Peyer's patch (tissue), 4 donors: Measurements from ENCODE around the gene B4GALT5.
"Not testable (repeated sequence)": the region's sequence is repeated elsewhere in the genome, so short reads cannot be mapped to it uniquely, and the experiment has no call there.

Experiments used
- CTCF ChIP-seq, 6 experiments: fragments of 450-650 bp in 4 of 6; fragments of 200-600 bp in 2 of 6; sonication (generic) in 1 of 6; IDR thresholded peaks; one replicate each; pipeline ENCODE4 v1.5.1; 2017 to 2019; ENCODE audit warnings: antibody characterized with exemption in 6 of 6, mild to moderate bottlenecking in 3 of 6, moderate library complexity in 1 of 6
- POLR2A ChIP-seq, 2 donors: fragments of 450-650 bp; IDR thresholded peaks; one replicate each; pipeline ENCODE4 v1.5.1; 2017; ENCODE audit warnings: antibody characterized with exemption in 2 of 2, mild to moderate bottlenecking in 2 of 2, moderate library complexity in 2 of 2

- not testable (repeated sequence) for TF ChIP-seq CTCF, POLR2A (IDR thresholded peaks at IDR 0.05)
Measured at GRCh38 chr20:49705893-49706292, 7.8 kb downstream of the B4GALT5 start.
